ENCODE data around the gene ASB2. TPM values are rescaled to one million over a fixed set of nuclear protein-coding genes. Genes with fewer than 3 reads are reported as not detected.

Gene ASB2
- polyA plus RNA-seq, 1 experiment, result 1.6 TPM

DNA sequence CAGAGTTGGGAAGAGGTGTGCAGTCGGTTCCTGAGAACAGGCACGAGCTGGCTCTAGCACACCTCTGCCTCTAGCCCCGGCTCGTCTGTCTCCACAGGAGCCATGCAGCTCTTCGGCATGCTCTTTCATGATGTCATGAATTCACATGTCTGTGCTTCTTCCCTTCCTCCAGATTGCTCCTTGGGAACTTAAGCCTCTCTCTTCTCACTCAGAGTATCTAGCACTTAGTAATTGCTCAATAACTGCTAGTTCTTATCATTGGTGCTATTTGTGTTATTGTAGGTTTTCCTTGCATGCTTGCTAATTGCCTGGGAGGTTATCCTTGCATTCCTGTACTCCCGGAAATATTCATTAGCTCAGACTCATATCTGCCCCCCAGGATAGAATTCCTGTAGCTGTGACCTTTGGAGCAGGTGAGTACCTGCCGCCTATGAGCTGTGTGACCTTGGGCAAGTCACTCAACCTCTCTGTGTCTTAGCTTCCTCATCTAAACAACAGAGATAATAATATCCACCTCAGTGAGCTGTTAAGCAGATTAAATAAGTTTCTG lies 29.8 kb downstream of the ASB2 start:
- ChIA-PET CTCF (interaction anchor here (1.3 to 1.8 kb wide), 2 partner anchors 89 to 190 kb away, joined by 5 to 6 read pairs; no protein-coding TSS in a partner anchor), POLR2A (no interaction called here)
- peaks cover 3% of the 10 kb centered on the region for H3K27me3 ChIP-seq (ENCODE audit: control insufficient read depth, insufficient read depth, low read length)
- TF ChIP-seq, protein P1, sequence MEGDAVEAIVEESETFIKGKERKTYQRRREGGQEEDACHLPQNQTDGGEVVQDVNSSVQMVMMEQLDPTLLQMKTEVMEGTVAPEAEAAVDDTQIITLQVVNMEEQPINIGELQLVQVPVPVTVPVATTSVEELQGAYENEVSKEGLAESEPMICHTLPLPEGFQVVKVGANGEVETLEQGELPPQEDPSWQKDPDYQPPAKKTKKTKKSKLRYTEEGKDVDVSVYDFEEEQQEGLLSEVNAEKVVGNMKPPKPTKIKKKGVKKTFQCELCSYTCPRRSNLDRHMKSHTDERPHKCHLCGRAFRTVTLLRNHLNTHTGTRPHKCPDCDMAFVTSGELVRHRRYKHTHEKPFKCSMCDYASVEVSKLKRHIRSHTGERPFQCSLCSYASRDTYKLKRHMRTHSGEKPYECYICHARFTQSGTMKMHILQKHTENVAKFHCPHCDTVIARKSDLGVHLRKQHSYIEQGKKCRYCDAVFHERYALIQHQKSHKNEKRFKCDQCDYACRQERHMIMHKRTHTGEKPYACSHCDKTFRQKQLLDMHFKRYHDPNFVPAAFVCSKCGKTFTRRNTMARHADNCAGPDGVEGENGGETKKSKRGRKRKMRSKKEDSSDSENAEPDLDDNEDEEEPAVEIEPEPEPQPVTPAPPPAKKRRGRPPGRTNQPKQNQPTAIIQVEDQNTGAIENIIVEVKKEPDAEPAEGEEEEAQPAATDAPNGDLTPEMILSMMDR (IDR thresholded peaks at IDR 0.05; ENCODE audit: low read depth, low read length), result no peak
- H3K4me3 ChIP-seq (ENCODE audit: low read depth, low read length), result no peak overlapping the region
- DNase-seq (ENCODE audit: low read depth, low spot score), result no peak
- H3K27ac ChIP-seq (ENCODE audit: low read depth, low read length), result no peak overlapping the region
- H3K9me3 ChIP-seq (ENCODE audit: control insufficient read depth, insufficient read depth, low read length), result no peaks in the 10 kb centered on the region; the same call in 1 of the 2 replicates

DNA sequence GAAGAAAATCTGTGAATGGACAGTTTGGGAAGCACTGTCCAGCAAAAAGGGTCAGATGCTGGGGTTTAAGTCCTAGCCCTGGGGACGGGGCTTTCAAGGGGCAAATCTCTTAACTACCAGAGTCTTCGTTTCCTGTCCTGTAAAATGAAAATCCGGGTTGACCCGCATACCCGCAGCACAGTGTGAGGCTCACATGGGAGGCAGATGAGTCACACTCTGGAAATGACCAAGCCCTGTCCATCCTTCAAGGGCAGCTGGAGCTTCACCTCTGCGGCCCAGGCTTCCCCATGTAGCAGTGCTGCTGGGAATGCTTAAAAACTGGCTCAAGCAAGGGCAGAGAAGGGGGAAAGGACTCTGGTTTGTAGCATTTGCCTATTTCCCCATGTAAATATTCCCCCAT lies 30.3 kb downstream of the ASB2 start:
- no peak overlapping the region for H3K4me3 ChIP-seq (ENCODE audit: low read depth, low read length)
- CTCF ChIA-PET, result interaction anchor here (1.3 to 1.8 kb wide), 2 partner anchors 90 to 191 kb away, joined by 5 to 6 read pairs; no protein-coding TSS in a partner anchor
- POLR2A ChIA-PET, result no interaction called here
- DNase-seq (ENCODE audit: low read depth, low spot score), result no peak
- no peaks in the 10 kb centered on the region; the same call in 1 of the 2 replicates for H3K9me3 ChIP-seq (ENCODE audit: control insufficient read depth, insufficient read depth, low read length)
- H3K27ac ChIP-seq (ENCODE audit: low read depth, low read length), result no peak overlapping the region
- peaks cover 3% of the 10 kb centered on the region for H3K27me3 ChIP-seq (ENCODE audit: control insufficient read depth, insufficient read depth, low read length)
- TF ChIP-seq, protein P1 (IDR thresholded peaks at IDR 0.05; ENCODE audit: low read depth, low read length), result no peak

GRCh38 chr14:93945070-93945399 lies 31.3 kb downstream of the ASB2 start:
- ChIA-PET POLR2A (interaction anchor here (0.6 kb wide), 1 partner anchor 209 kb away, joined by 5 read pairs; no protein-coding TSS in a partner anchor), CTCF (no interaction called here)
- H3K27ac ChIP-seq (ENCODE audit: low read depth, low read length), result no peak overlapping the region

DNA sequence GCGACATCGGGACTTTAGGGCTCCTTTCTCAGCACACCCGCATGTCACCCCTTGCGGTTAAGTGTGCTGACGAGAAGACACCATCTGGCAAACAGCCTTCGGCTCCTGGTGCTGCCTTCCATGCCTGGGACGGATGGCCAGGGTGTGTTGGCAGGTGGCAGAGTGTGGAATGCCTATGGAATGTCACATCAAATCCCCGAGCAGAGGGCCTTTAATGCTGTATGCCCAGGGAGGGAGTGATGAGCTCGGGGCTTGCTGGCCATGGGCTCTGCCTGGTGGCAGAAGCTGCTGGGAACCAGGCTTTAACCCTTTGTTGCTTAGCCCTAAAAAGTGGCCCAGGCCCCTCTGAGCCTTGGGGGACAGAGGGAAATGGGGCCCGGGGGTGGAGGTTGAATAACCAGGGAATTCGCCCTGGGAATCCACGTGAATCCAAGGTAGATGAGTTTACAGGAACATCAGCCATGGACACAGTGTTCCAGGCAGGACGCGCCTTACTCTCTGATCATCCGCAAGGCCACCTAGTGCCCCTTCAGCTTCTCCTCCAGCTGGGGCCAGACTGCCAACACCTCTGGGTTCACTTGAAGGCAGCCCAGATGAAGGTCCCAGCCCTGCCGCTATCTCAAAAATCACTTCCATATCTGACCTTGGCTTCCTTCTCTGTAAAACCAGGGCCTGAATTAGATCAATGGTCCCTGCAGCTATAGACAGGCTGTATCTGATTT lies 31.9 kb downstream of the ASB2 start:
- H3K4me3 ChIP-seq (ENCODE audit: low read depth, low read length), result no peak overlapping the region
- no peak overlapping the region for H3K27ac ChIP-seq (ENCODE audit: low read depth, low read length)
- H3K27me3 ChIP-seq (ENCODE audit: control insufficient read depth, insufficient read depth, low read length), result peaks cover 3% of the 10 kb centered on the region
- H3K9me3 ChIP-seq (ENCODE audit: control insufficient read depth, insufficient read depth, low read length), result no peaks in the 10 kb centered on the region
- ChIA-PET POLR2A (interaction anchor here (0.6 kb wide), 1 partner anchor 209 kb away, joined by 5 read pairs; no protein-coding TSS in a partner anchor), CTCF (no interaction called here)
- TF ChIP-seq, protein P1 (IDR thresholded peaks at IDR 0.05; ENCODE audit: low read depth, low read length), result no peak
- no peak for DNase-seq (ENCODE audit: low read depth, low spot score)

More at GRCh38 chr14:93945070-93945399, 31.3 kb downstream of the ASB2 start:
- Histone ChIP-seq H3K27me3 (ENCODE audit: control insufficient read depth, insufficient read depth, low read length) (peaks cover 3% of the 10 kb centered on the region), H3K4me3 (ENCODE audit: low read depth, low read length) (no peak overlapping the region), H3K9me3 (ENCODE audit: control insufficient read depth, insufficient read depth, low read length) (no peaks in the 10 kb centered on the region; the same call in 1 of the 2 replicates)
- no peak for DNase-seq (ENCODE audit: low read depth, low spot score)
- TF ChIP-seq, protein P1 (IDR thresholded peaks at IDR 0.05; ENCODE audit: low read depth, low read length), result no peak

GRCh38 chr14:93943930-93944329 lies 32.4 kb downstream of the ASB2 start:
- ChIA-PET POLR2A (no interaction called here), CTCF (interaction anchor here (1.0 to 4.9 kb wide), 2 partner anchors 57 to 193 kb away, joined by 3 to 65 read pairs; no protein-coding TSS in a partner anchor)
- peaks cover 3% of the 10 kb centered on the region for H3K27me3 ChIP-seq (ENCODE audit: control insufficient read depth, insufficient read depth, low read length)
- TF ChIP-seq, protein P1 (IDR thresholded peaks at IDR 0.05; ENCODE audit: low read depth, low read length), result no peak
- no peak for DNase-seq (ENCODE audit: low read depth, low spot score)
- H3K4me3 ChIP-seq (ENCODE audit: low read depth, low read length), result no peak overlapping the region
- H3K9me3 ChIP-seq (ENCODE audit: control insufficient read depth, insufficient read depth, low read length), result no peaks in the 10 kb centered on the region; the same call in 1 of the 2 replicates
- H3K27ac ChIP-seq (ENCODE audit: low read depth, low read length), result no peak overlapping the region

Data from AG04450 (cell line).